HG03342 (cell line): ENCODE results near the gene CCDC127.

Source experiments
- ATAC-seq: cut with Tn5 transposase; IDR thresholded peaks from one replicate; pipeline ENCODE4 v1.9.1; 2021; ENCODE audit warnings: mild to moderate bottlenecking, moderate library complexity; ENCODE audit not compliant: unreplicated experiment

Gene CCDC127

DNA sequence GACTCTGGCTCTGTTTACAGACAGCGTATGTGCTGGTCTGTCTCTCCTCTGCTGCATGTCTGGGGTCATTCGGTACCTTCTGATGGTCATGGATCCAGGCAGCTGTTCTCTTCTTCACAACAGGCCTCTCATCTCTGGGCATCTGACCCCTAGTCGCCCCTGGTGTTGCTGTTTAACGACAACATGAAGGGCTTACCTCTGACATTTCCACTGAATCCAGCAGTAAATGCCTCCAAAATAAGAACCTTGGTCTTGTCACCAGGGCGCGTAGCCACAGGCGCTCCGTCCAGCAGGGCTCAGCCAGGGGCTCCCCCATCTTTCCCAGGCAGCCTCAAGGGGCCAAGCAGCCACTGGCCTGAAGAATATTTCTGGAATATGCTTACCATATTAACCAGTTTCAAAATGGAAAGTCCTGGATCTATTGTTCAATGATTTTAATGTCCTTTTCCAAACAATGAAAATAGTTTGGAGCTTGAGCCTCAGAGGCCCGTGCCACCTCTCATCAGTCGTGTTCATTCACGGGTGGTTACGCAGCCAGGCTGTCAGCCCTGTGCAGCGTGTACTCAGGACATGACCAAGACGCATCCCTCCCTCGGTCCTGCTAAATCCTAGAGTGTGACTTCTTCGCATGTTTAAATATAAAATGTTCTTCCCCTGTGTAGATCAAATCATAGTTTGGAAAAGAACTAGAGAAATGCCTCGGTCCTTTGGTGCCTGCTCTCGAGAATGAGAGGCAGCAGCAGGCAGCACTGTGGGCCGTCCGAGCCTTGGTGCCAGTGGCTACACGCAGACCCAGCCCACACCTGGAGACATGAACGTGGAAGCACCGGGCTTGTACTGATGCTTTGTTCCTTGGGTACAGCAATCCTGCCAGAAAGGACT is 56.8 kb downstream of the CCDC127 start:
- ATAC-seq, result no peak

DNA sequence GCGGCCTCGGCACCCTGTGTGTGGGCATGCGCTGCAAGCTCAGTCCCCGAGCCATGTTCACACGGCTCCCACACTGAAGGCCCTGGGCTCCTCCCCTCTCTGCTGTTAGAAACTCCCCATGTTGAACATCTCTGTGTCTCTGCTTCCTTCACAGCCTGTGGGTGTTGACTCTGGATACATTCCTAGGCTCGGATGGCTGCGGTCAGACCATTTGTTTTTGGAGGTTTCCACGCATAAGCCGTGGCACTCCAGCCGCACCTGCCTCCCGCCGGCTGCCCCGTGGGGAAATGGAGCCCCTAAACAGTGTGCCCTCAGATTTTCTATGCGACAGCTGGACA is 57.8 kb downstream of the CCDC127 start:
- ATAC-seq, result no peak

- ATAC-seq, result no peak
These were observed 58.3 kb downstream of the CCDC127 start for GRCh38 chr5:159448-160172.

GRCh38 chr5:158807-159447 is 59.0 kb downstream of the CCDC127 start:
- ATAC-seq, result no peak

GRCh38 chr5:157801-158200 is 60.2 kb downstream of the CCDC127 start:
- no peak for ATAC-seq

DNA sequence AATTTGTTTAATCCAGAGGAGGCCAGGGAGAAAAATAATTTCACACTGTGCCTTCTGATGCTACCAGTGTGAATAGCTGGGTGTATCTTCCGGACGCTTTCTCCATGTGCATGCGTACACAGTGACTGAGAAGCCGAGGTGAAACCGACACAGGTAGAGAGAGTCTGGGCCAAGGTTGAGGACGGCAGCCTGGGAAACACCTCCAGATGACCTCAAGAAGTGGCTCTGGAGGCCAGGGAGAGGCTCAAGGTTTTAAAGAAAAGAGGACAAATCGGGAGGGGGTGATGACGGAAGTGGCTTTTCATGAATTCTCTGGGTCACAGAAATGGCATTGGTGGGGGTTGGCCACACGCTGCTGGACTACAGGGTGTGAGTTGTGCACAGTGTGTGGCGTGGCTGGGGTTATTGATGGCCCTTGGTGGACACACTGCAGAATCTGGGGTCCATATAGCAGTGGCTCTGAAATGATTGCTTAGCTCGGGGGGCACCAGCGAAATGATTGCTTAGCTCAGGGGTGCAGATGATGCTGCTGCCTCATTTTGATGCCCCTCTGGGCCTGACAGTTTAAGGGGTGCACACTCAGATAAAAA is 60.7 kb downstream of the CCDC127 start:
- ATAC-seq, result no peak

DNA sequence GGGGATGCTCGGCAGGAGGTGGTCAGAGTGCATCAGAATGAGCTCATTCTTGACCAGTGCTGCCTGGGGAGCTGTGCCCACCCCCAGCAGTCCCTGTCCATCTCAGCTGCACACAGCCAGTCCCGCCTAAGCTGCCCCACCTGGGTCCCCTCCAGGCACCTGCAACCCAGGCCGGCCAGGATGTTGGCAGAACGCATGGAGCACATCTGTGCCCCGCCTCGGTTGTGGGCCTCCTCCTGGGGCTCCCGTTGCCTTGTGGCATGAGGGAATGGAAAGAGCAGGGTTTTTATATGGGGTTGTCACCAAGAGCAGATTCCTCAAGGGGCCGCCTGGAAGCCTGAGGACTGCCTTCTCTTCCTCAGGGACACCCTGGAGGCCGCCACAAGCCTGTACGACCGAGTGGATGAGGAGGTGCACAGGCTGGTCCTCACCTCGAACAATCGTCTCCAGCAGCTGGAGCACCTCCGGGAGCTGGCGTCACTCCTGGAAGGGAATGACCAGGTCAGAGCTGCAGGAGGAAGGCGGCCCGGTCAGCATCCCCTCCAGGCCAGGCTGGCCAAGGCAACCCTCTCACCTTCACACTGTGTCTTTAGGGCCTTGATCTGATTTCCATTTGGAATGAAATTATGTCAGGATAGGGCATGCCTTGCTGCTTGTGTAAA is 61.4 kb downstream of the CCDC127 start:
- no peak for ATAC-seq

- ATAC-seq, result no peak
These were observed 62.1 kb downstream of the CCDC127 start for GRCh38 chr5:155651-156410.

DNA sequence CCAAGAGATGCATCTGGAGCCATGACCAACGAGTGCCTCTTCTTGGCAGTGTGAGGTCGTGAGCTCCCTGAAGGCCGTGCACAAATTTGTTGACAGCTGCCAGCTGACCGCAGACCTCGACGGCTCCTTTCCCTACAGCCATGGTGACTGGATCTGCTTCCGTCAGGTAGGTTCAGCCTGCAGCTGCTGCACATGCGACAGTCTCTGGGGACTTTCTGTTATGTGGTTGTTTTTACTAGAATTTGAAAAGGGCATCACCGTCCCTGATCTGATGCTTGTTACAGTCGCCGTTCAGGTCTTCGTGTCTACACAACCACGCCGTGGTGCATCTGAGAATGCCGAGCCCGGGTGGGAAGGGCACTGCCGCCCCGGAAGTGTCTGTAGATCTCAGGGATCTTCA is 63.1 kb downstream of the CCDC127 start:
- no peak for ATAC-seq

GRCh38 chr5:154236-154635 is 63.7 kb downstream of the CCDC127 start:
- no peak for ATAC-seq

DNA sequence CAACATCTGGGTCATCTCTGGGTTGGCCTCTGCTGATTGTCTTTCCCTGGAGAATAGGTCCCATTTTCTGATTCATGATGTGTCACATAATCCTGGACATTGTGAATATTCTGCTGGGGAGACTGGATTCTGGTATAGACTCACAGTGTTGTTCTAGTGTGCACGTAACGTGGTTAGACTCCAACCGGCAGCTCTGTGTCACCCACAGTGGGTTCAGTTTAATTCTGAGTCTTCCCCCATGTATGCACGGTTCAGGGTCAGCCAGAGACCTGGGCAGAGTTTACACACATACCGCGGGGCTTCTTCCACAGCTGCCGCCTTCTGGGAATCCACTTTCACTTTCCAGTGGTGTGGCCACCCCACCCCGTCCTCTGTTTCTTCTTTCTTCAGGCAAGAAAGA is 64.7 kb downstream of the CCDC127 start:
- ATAC-seq, result no peak

- no peak for ATAC-seq
These were observed 65.9 kb downstream of the CCDC127 start for GRCh38 chr5:152077-152476.

DNA sequence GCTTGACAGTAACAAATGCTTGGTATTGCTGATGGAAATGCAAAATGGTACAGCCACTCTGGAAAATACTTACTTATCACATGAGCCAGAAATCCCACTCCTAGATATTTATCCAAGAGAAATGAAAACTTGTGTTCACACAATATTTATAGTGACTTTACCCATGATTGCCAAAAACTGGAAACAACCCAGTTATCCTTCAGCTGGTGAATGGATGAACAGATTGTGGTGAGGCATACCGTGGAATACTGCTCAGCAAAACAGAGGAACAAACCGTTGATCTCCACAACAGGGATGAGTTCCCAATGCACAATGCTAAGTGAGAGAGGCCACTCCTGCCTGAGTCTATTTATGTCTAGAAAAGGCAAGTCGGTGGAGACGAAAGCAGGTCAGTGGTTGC is 67.2 kb downstream of the CCDC127 start:
- ATAC-seq, result no peak

- no peak for ATAC-seq
These were observed 68.0 kb downstream of the CCDC127 start for GRCh38 chr5:149745-150485.

GRCh38 chr5:147751-148150 is 70.2 kb downstream of the CCDC127 start:
- ATAC-seq, result no peak
